Natural killer cell (primary cell): Measurements from ENCODE around the gene SLC2A9. TPM values are rescaled to one million over a fixed set of nuclear protein-coding genes. Genes with fewer than 3 reads are reported as not detected.

Experiments
- ATAC-seq, 3 donors: fragments of 150-1000 bp in 2 of 3; fragments of 200-7000 bp in 1 of 3; cut with Tn5 transposase; 1 replicate in 1 of 3; 2 replicates in 2 of 3; pipeline ENCODE4 v1.10.0; 2021; ENCODE audit warnings: mild to moderate bottlenecking in 2 of 3, moderate library complexity in 2 of 3
- DNase-seq, 2 donors: peaks; one replicate each; pipeline versions ENCODE4 v3.0.0 to v3.0.0-alpha.2; 2013 to 2021; ENCODE audit warnings: mixed read lengths in 1 of 2
- H3K27ac ChIP-seq: one replicate; pipeline ENCODE4 v1.5.1; 2013; ENCODE audit warnings: mild to moderate bottlenecking, low read length
- H3K27me3 ChIP-seq: one replicate; pipeline ENCODE4 v1.6.1; 2013; ENCODE audit warnings: low read length; ENCODE audit not compliant: control insufficient read depth, insufficient read depth
- H3K36me3 ChIP-seq: one replicate; pipeline ENCODE4 v1.6.1; 2013; ENCODE audit warnings: low read length; ENCODE audit not compliant: control insufficient read depth, insufficient read depth
- H3K4me1 ChIP-seq: one replicate; pipeline ENCODE4 v1.6.1; 2013; ENCODE audit warnings: low read length; ENCODE audit not compliant: control insufficient read depth, insufficient read depth
- H3K4me3 ChIP-seq: one replicate; pipeline ENCODE4 v1.5.1; 2013; ENCODE audit warnings: low read length
- H3K9me3 ChIP-seq: one replicate; pipeline ENCODE4 v1.6.1; 2013; ENCODE audit warnings: low read length; ENCODE audit not compliant: control insufficient read depth, insufficient read depth
- H3K27ac Mint-ChIP-seq, 2 donors: one replicate each; pipeline ENCODE4 v1.8.0; 2022; ENCODE audit warnings: mild to moderate bottlenecking in 2 of 2, mixed read lengths in 2 of 2, moderate library complexity in 1 of 2
- H3K27me3 Mint-ChIP-seq, 2 donors: one replicate each; pipeline ENCODE4 v1.8.0; 2022; ENCODE audit warnings: low read depth in 2 of 2, mixed read lengths in 2 of 2
- H3K36me3 Mint-ChIP-seq: one replicate; pipeline ENCODE4 v1.8.0; 2022; ENCODE audit warnings: mixed read lengths
- H3K4me1 Mint-ChIP-seq, 2 donors: one replicate each; pipeline ENCODE4 v1.8.0; 2022; ENCODE audit warnings: mixed read lengths in 2 of 2
- H3K4me3 Mint-ChIP-seq: one replicate; pipeline ENCODE4 v1.8.0; 2022; ENCODE audit warnings: mild to moderate bottlenecking, moderate library complexity, mixed read lengths
- H3K9me3 Mint-ChIP-seq, 2 donors: one replicate each; pipeline ENCODE4 v1.8.0; 2022; ENCODE audit warnings: mixed read lengths in 2 of 2
- CTCF ChIP-seq: fragments of 200-600 bp; IDR thresholded peaks from one replicate; pipeline ENCODE4 v1.8.0; 2022; ENCODE audit warnings: antibody characterized with exemption
- WGBS: methylation state at CpG from one replicate; pipeline ENCODE4 v1.1.7; 2013; ENCODE audit warnings: missing lambda C conversion rate; ENCODE audit not compliant: insufficient coverage; 5-methylcytosine and 5-hydroxymethylcytosine counted together
- intact Hi-C: fragments of 100-400 bp; cut with micrococcal nuclease; formaldehyde crosslinking; loops from one replicate; pipeline ENCODE4 v1.14.2; 2022
- total RNA-seq, 4 donors: library from RNA; stranded (reverse); fragments of 120-200 nt in 1 of 4; gene quantifications; one replicate each; pipeline versions ENCODE4 v1.2.3 to v1.2.4, GENCODE V29; 2013 to 2022

Gene SLC2A9
- total RNA-seq, 3 donors from 2014 or later (not counting 1 experiment from before 2014, with no cell fraction given), result 1.5 to 5.5 (median 3.9) TPM

GRCh38 chr4:10034612-10035104 is 13.4 kb upstream of the SLC2A9 start:
- Histone ChIP-seq H3K4me1 (peaks cover 13% of the 10 kb centered on the region), H3K27me3 (no peaks in the 10 kb centered on the region), H3K4me3 (no peak overlapping the region), H3K27ac (no peak overlapping the region), H3K9me3 (no peaks in the 10 kb centered on the region), H3K36me3 (no peaks in the 10 kb centered on the region)
- Mint-ChIP-seq H3K27ac (no peak overlapping the region), H3K27me3 (no peaks in the 10 kb centered on the region), H3K9me3 (no peaks in the 10 kb centered on the region), H3K4me1 (peaks cover 13 to 14% of the 10 kb centered on the region in 2 donors), H3K36me3 (no peaks in the 10 kb centered on the region), H3K4me3 (no peak overlapping the region)
- DNase-seq, result no peak
- 93% methylated on average over 5 of the region's 5 CpGs for WGBS
- intact Hi-C loops, result no loop called here
- TF ChIP-seq CTCF, result no peak
- no peak for ATAC-seq

- 92% methylated on average over 10 of the region's 10 CpGs for WGBS
- Histone ChIP-seq H3K27ac (no peak overlapping the region), H3K36me3 (no peaks in the 10 kb centered on the region), H3K4me3 (no peak overlapping the region), H3K27me3 (no peaks in the 10 kb centered on the region), H3K4me1 (peaks cover 13% of the 10 kb centered on the region), H3K9me3 (no peaks in the 10 kb centered on the region)
- TF ChIP-seq CTCF, result no peak
- ATAC-seq (no peak), DNase-seq (no peak)
- Mint-ChIP-seq H3K27ac (peak overlapping the region in 1 of 2 donors; percentile 25), H3K36me3 (no peaks in the 10 kb centered on the region), H3K9me3 (no peaks in the 10 kb centered on the region), H3K27me3 (no peaks in the 10 kb centered on the region), H3K4me1 (peaks cover 13 to 14% of the 10 kb centered on the region in 2 donors), H3K4me3 (no peak overlapping the region)
- intact Hi-C loops, result no loop called here
Observed at GRCh38 chr4:10034136-10034535, 12.8 kb upstream of the SLC2A9 start.

GRCh38 chr4:10033191-10033881 is 12.0 kb upstream of the SLC2A9 start:
- Histone ChIP-seq H3K27me3 (no peaks in the 10 kb centered on the region), H3K4me3 (no peak overlapping the region), H3K9me3 (no peaks in the 10 kb centered on the region), H3K36me3 (no peaks in the 10 kb centered on the region), H3K4me1 (peaks cover 13% of the 10 kb centered on the region), H3K27ac (no peak overlapping the region)
- no peaks in the 10 kb centered on the region for H3K27me3 Mint-ChIP-seq
- no peaks in the 10 kb centered on the region for H3K9me3 Mint-ChIP-seq
- DNase-seq (no peak), ATAC-seq (no peak)
- TF ChIP-seq CTCF, result no peak
- intact Hi-C loops, result no loop called here
- 61% methylated on average over 18 of the region's 18 CpGs for WGBS
- H3K27ac Mint-ChIP-seq, result peak overlapping the region in 1 of 2 donors; percentile 25
- no peaks in the 10 kb centered on the region for H3K36me3 Mint-ChIP-seq
- no peak overlapping the region for H3K4me3 Mint-ChIP-seq
- peaks cover 13 to 14% of the 10 kb centered on the region in 2 donors for H3K4me1 Mint-ChIP-seq
